Caco-2 (cell line): ENCODE measurements around the gene LTO1. TPM values are rescaled to one million over a fixed set of nuclear protein-coding genes. Genes with fewer than 3 reads are reported as not detected.

Experiments
- BruUV-seq: library from RNA; stranded (reverse); fragments of 400-500 nt; replicated peaks from 2 replicates; lab custom pipeline; 2021; lab: Mats Ljungman, UMichigan
- CTCF ChIA-PET: fragments of 300-600 bp; sonication (Branson Sonifier 250); formaldehyde crosslinking; loops from one replicate; lab custom pipeline; 2022; ENCODE audit warnings: antibody characterized with exemption; lab: Charles Lee
- POLR2A ChIA-PET: fragments of 300-600 bp; sonication (Branson Sonifier 250); formaldehyde crosslinking; loops from one replicate; lab custom pipeline; 2022; ENCODE audit warnings: antibody characterized with exemption; lab: Charles Lee
- DNase-seq, 2 experiments: peaks; one replicate each; pipeline versions ENCODE4 v3.0.0 to v3.0.0-alpha.2; 2020 to 2022
- H3K27me3 ChIP-seq: replicated peaks from 2 replicates; pipeline ENCODE4 v1.6.0; 2011; ENCODE audit warnings: low read length; ENCODE audit not compliant: control insufficient read depth, insufficient read depth
- H3K36me3 ChIP-seq: 2 replicates; pipeline ENCODE4 v1.5.1; 2011; ENCODE audit warnings: low read length; ENCODE audit not compliant: control insufficient read depth, insufficient read depth
- H3K4me1 ChIP-seq: fragments of 250-450 bp; sonication (Bioruptor Pico); 2 replicates; pipeline ENCODE4 v1.5.1; 2020; ENCODE audit warnings: mild to moderate bottlenecking
- H3K4me3 ChIP-seq: 2 replicates; pipeline ENCODE4 v1.5.1; 2011; ENCODE audit warnings: low read depth, mild to moderate bottlenecking, control low read depth, low read length
- H3K9me3 ChIP-seq: fragments of 250-450 bp; sonication (Bioruptor Pico); 2 replicates; pipeline ENCODE4 v1.5.1; 2020; ENCODE audit warnings: mild to moderate bottlenecking, moderate library complexity
- H3K27ac Mint-ChIP-seq: one replicate; pipeline ENCODE4 v1.8.0; 2022; ENCODE audit warnings: mixed read lengths; ENCODE audit not compliant: unreplicated experiment
- H3K27me3 Mint-ChIP-seq: one replicate; pipeline ENCODE4 v1.8.0; 2022; ENCODE audit warnings: mixed read lengths; ENCODE audit not compliant: insufficient read depth, unreplicated experiment
- H3K36me3 Mint-ChIP-seq: one replicate; pipeline ENCODE4 v1.8.0; 2022; ENCODE audit warnings: mild to moderate bottlenecking, mixed read lengths; ENCODE audit not compliant: insufficient read depth, unreplicated experiment
- H3K4me1 Mint-ChIP-seq: one replicate; pipeline ENCODE4 v1.8.0; 2022; ENCODE audit warnings: low read depth, mixed read lengths; ENCODE audit not compliant: unreplicated experiment
- H3K4me3 Mint-ChIP-seq: one replicate; pipeline ENCODE4 v1.8.0; 2022; ENCODE audit warnings: mild to moderate bottlenecking, moderate library complexity, mixed read lengths; ENCODE audit not compliant: unreplicated experiment
- H3K9me3 Mint-ChIP-seq: one replicate; pipeline ENCODE4 v1.8.0; 2022; ENCODE audit warnings: mixed read lengths; ENCODE audit not compliant: unreplicated experiment
- CTCF ChIP-seq, 2 experiments: fragments of 200-600 bp in 1 of 2; IDR thresholded peaks; 1 replicate in 1 of 2; 2 replicates in 1 of 2; pipeline versions ENCODE4 v1.5.1 to v1.8.0; 2011 to 2022; ENCODE audit warnings: antibody characterized with exemption in 1 of 2, control low read depth in 1 of 2, inconsistent platforms in 1 of 2, low read depth in 1 of 2, low read length in 1 of 2, mild to moderate bottlenecking in 1 of 2, moderate library complexity in 1 of 2; ENCODE audit not compliant: insufficient read depth in 1 of 2, severe bottlenecking in 1 of 2, unreplicated experiment in 1 of 2
- intact Hi-C: fragments of 100-400 bp; cut with micrococcal nuclease; formaldehyde crosslinking; loops from one replicate; pipeline ENCODE4 v1.10.0; 2022; ENCODE audit not compliant: unreplicated experiment
- total RNA-seq: library from RNA; stranded (reverse); gene quantifications from 2 replicates; pipeline ENCODE4 v1.2.3, GENCODE V29; 2022

Gene LTO1
- total RNA-seq, 1 experiment from 2014 or later = 49.3 TPM

- no peak overlapping the region for H3K4me3 ChIP-seq
- DNase-seq = peak in 1 of 2 experiments; percentile 39
- intact Hi-C loops = loop anchor here (2.0 kb wide), 1 partner anchor 57 kb away; no protein-coding TSS in a partner anchor
- peaks cover 9% of the 10 kb centered on the region for H3K9me3 Mint-ChIP-seq
- peaks cover 5% of the 10 kb centered on the region; the same call in 1 of the 2 replicates for H3K9me3 ChIP-seq
- H3K27me3 ChIP-seq = no peaks in the 10 kb centered on the region
- H3K4me1 Mint-ChIP-seq = peaks cover 29% of the 10 kb centered on the region
- no peaks in the 10 kb centered on the region for H3K36me3 ChIP-seq
- no peak overlapping the region for H3K27ac Mint-ChIP-seq
- no peak overlapping the region for H3K4me3 Mint-ChIP-seq
- BruUV-seq = no TSS peak
- ChIA-PET POLR2A (no interaction called here), CTCF (interaction anchor here (0.6 kb wide), 1 partner anchor 8 kb away, joined by 3 read pairs; no protein-coding TSS in a partner anchor)
- H3K4me1 ChIP-seq = peaks cover 29% of the 10 kb centered on the region
- TF ChIP-seq CTCF (IDR thresholded peaks at IDR 0.05; ENCODE audit: insufficient read depth in 1 of 2, low read depth in 1 of 2, low read length in 1 of 2, severe bottlenecking in 1 of 2, unreplicated experiment in 1 of 2) = no peak
- peaks cover 30% of the 10 kb centered on the region for H3K36me3 Mint-ChIP-seq
- no peaks in the 10 kb centered on the region for H3K27me3 Mint-ChIP-seq
Observed at GRCh38 chr11:69634069-69634468, 41.1 kb downstream of the LTO1 start.

GRCh38 chr11:69632900-69633299, 42.3 kb downstream of the LTO1 start:
- H3K9me3 ChIP-seq = peaks cover 13% of the 10 kb centered on the region; the same call in 1 of the 2 replicates
- Mint-ChIP-seq H3K36me3 (peaks cover 18% of the 10 kb centered on the region), H3K27me3 (no peaks in the 10 kb centered on the region), H3K4me1 (peaks cover 29% of the 10 kb centered on the region), H3K4me3 (no peak overlapping the region), H3K27ac (no peak overlapping the region), H3K9me3 (peaks cover 9% of the 10 kb centered on the region)
- peak in 1 of 2 experiments; percentile 10 for DNase-seq
- CTCF ChIA-PET = no interaction called here
- peaks cover 29% of the 10 kb centered on the region for H3K4me1 ChIP-seq
- H3K36me3 ChIP-seq = no peaks in the 10 kb centered on the region
- H3K27me3 ChIP-seq = no peaks in the 10 kb centered on the region
- no TSS peak for BruUV-seq
- no peak for TF ChIP-seq CTCF (IDR thresholded peaks at IDR 0.05; ENCODE audit: insufficient read depth in 1 of 2, low read depth in 1 of 2, low read length in 1 of 2, severe bottlenecking in 1 of 2, unreplicated experiment in 1 of 2)
- POLR2A ChIA-PET = interaction anchor here (0.6 kb wide), 1 partner anchor 359 kb away, joined by 3 read pairs; no protein-coding TSS in a partner anchor
- intact Hi-C loops = no loop called here
- H3K4me3 ChIP-seq = no peak overlapping the region

GRCh38 chr11:69630424-69630823, 44.7 kb downstream of the LTO1 start:
- Mint-ChIP-seq H3K9me3 (peaks cover 9% of the 10 kb centered on the region), H3K27me3 (no peaks in the 10 kb centered on the region), H3K4me1 (peaks cover 23% of the 10 kb centered on the region), H3K27ac (peak overlapping the region; percentile 24), H3K36me3 (peaks cover 6% of the 10 kb centered on the region), H3K4me3 (no peak overlapping the region)
- H3K27me3 ChIP-seq = no peaks in the 10 kb centered on the region
- no peak overlapping the region for H3K4me3 ChIP-seq
- CTCF ChIA-PET = interaction anchor here (1.0 kb wide), 1 partner anchor 55 kb away, joined by 3 read pairs; no protein-coding TSS in a partner anchor
- POLR2A ChIA-PET = no interaction called here
- intact Hi-C loops = no loop called here
- peaks cover 13% of the 10 kb centered on the region; the same call in 1 of the 2 replicates for H3K9me3 ChIP-seq
- BruUV-seq = no TSS peak
- H3K4me1 ChIP-seq = peaks cover 12% of the 10 kb centered on the region
- TF ChIP-seq CTCF (IDR thresholded peaks at IDR 0.05; ENCODE audit: insufficient read depth in 1 of 2, low read depth in 1 of 2, low read length in 1 of 2, severe bottlenecking in 1 of 2, unreplicated experiment in 1 of 2) = no peak
- no peaks in the 10 kb centered on the region for H3K36me3 ChIP-seq
- peak; percentile 37 to 65 for DNase-seq
